ENCODE results near the gene OR6V1.
"Not testable (repeated sequence)": the region's sequence is repeated elsewhere in the genome, so short reads cannot be mapped to it uniquely, and the experiment has no call there.

Gene OR6V1

DNA sequence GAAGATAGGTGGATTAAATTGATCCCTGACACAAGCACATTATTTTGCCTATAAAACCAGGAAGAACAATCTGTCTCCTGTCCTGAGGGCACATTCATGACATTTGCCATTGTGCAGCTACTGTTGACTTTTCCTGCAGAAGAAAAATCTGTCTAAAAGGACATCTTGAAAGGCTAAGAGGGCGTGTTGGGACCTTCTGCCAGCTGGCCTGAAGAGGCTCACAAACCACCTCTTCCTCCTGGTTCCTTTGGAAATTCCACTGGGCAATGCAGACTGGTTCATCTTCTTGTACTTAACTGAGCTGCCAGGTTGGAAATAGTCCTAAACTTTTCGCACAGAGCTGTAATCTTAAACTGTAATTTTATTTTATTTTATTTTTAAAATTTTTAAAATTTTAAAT, 44.0 kb downstream of the OR6V1 start:
- TF ChIP-seq ISL1 (CRISPR knock-in tag; IDR thresholded peaks at IDR 0.05) = no peak
- no peak for TF ChIP-seq TOX (CRISPR knock-in tag; IDR thresholded peaks at IDR 0.05; ENCODE audit: borderline replicate concordance)
- no peak for TF ChIP-seq ESRRG (CRISPR knock-in tag; IDR thresholded peaks at IDR 0.05)
- no peak for TF ChIP-seq ZNF565 (CRISPR knock-in tag; conservative IDR thresholded peaks at IDR 0.05; ENCODE audit: low read depth)
- TF ChIP-seq ZNF70 (CRISPR knock-in tag; IDR thresholded peaks at IDR 0.05) = no peak
- ATAC-seq = no peak

DNA sequence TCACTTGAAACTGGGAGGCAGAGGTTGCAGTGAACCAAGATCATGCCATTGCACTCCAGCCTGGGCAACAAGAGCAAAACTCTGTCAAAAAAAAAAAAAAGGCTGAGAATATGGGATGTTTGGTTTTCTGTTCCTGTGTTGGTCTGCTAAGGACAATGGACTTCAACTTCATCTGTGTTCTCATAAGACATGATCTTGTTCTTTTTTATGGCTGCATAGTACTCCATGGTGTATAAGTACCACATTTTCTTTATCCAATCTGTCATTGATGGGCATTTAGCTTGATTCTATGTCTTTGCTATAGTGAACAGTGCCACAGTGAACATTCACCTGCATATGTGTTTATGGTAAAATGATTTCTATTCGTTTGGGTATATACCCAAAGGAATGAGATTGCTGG, 47.4 kb downstream of the OR6V1 start:
- ATAC-seq = not testable (repeated sequence)
